ENCODE measurements around the gene PKHD1.

Gene PKHD1

DNA sequence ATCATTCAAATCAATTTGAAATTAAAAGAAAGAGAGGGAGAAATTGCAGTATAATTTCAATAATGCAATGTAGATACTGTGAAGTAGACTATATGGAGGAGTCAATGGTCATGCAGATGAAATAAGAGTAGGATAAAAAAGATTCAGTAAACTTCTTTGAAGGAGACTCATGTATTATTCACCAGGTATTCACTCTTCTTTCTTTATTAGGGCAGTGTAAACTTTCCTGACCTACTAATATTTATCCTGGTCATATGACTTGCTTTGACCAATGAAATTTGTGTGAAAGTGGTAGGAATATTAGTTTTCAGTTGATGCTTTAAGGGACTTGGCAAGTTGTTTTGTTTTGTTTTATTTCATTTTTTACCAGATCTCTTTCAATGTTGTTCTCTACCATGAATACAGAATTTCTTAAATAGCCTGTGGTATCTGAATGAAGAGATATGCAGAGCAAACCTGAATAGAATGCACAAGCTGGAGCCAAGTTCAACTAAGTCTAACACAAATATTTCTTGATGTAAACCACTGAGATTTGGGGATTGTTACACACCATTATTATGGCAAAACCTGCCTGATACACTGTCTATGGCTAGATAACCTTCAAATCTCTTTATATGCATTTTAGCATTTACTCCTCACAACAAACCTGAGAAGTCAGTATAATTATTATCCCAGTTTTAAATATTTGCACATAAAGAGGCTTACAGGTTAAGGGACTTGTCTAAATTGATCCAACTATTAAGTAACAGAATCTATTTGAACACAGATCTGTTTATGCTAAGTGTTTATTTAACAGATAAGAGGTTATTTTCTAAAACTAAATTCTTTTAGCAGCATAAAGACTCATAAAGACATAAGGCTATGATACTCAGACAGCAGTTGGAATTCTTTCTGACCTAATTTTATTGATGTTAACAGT lies 311.2 kb downstream of the PKHD1 start:
- no peak for DNase-seq

DNA sequence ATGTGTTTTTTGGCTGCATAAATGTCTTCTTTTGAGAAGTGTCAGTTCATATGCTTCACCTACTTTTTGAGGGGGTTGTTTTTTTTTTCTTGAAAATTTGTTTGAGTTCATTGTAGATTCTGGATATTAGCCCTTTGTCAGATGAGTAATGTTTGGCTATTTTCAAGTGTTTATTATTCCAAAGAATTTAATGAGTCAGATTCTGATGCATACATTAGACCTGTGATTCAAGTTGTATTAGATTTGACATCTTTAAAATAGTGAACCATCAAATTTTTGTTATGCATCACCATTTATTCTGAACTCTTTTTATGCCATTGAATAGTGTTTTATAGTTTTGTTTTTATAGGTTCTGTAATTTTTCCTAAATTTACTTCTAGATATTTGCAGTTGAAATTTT lies 319.3 kb downstream of the PKHD1 start:
- no peak for DNase-seq

DNA sequence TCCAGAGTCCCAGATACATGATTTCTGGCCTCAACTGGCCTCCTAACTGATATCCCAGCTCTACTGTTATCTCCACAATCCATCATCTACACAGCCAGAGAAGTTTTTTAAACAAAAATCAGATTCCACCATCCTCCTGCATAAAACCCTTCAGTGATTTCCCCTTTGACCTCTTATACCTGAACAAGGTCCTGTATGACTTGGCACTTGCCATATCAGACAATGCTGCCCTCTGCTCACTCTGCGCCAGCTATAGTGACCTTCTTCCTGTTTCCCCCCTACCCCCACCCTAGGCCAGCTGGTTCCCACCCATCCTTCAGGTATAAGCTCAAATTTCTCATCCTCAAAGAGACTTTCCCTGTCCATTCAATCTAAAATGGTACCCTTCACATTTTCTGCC lies 322.2 kb downstream of the PKHD1 start:
- no peak for DNase-seq

DNA sequence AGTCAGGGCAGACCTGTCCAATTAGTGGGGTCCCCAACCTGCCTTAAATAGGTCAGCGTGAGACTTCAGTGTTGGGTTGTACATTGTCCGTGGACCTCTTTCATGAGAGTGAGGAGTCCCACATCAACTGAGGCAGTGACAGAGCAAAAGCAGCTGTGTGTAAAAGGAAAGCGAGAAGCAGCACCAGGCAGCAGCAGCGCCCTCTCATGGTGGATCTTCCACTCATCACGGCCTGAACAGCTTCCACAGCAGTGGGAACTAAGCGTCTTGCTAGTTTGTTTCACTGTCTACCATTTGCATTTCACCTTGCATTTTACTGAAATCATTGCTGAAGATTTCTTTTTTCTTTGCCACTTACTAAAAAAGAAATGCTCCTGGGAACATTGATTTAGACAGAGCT lies 333.8 kb downstream of the PKHD1 start:
- DNase-seq = peak; percentile 8 to 30 (median 14)

DNA sequence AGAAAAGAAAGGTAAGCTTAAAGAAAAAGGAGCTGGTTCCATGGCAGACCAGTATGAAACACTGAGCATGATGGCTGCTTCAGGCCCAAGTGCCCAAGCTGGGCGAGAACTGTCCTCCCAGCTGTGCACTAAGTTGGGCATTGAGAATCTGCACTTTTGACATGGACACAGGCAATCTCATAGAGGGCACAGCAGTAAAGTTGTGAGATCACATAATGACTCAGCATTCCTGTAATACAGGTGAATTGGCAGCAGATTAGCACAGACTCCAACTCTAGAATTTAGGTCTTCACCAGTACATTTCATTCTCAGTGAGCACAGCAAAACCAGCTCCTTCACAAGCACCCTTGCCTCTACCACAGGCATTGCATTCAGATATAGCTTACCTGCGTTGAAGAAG lies 343.4 kb downstream of the PKHD1 start:
- DNase-seq = no peak

DNA sequence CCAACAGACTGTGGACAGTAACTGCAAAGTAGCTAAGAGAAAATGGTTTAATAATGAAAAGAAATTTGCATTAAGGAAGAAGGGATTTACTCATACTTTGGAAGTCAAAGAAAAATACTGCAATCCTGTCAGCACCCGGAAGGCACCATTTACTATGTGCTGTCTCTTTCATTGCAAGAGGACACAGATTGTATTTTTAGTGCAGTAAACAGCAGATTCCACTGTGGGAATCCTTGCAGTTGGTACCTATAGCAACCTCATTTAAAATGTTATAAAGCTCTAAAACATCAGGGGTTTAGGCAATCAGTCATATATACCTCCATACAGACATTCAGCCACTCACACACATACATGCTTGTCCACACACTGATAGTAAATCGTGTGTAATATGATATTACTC lies 346.8 kb downstream of the PKHD1 start:
- DNase-seq = no peak

DNA sequence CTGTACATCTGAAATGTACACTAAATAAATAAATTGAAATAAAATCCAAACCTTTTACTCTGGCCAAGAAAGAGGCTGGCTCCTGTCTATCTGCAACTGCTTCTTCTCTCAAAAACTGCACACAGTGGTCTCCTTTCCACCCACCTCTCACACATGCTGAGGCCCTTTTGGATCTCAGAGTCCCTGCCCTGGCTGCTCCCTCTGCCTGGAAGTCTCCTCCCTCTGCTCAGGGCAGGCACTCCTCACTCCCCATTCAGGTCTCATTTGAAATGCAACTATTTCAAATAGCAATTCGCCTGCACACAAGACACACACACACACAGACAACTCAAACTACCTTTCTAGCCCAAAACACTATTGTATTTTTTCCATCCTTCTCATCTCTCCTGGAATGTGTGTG lies 348.8 kb downstream of the PKHD1 start:
- no peak for DNase-seq

DNA sequence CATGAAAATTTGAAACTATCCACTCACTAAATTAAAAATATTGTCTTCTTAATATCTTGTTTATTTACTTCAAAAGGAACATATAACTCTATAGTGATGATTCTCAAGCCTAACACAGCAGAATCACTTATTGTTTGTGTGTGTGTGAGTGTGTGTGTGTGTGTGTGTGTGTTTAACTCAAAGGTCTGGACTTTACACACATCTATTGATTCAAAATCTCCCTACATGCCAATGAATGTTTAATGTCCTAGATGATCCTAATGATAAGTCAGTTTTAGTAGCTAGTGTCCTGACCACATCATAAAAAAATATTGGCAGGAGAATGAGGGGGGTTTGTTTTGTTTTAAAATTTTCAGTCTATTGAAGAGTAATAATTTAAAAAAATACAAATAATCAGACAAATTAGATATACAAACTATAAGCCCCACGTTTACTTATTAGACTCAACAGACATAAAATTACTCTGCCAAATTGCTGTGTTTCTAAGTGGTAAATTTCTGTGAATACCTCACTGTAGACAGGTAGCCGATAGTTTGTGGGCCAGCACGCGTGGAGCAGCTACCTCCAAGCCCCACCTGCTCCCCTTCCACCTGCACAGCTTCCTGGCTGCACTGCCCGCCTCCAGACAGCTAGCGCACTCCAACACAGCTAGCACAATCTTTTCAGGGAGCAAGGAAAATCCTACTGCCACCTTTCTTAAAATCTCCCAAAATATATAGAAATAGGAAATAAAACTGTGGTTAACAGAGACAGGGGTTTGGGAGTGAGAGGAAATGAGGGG lies 349.6 kb downstream of the PKHD1 start:
- no peak for DNase-seq

DNA sequence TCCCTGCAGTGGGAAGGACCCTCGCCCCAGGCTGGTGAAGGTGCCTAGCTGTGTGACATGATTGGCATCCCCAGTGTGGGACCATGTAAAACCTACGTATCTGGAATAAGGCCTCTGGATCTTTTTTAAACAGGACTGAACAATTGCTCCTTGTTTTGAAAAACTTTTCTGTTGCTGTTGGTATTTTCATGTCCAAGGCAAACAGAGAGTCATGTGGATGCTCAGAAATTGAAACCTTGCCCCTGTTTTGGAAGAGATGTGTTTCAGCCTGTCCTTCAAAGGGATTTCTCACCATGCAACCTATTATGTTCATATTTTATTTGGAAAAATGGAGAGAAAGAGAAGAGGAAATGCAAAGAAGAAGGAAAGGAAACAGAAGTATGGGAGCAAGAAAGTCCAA lies 362.3 kb downstream of the PKHD1 start:
- no peak for DNase-seq

DNA sequence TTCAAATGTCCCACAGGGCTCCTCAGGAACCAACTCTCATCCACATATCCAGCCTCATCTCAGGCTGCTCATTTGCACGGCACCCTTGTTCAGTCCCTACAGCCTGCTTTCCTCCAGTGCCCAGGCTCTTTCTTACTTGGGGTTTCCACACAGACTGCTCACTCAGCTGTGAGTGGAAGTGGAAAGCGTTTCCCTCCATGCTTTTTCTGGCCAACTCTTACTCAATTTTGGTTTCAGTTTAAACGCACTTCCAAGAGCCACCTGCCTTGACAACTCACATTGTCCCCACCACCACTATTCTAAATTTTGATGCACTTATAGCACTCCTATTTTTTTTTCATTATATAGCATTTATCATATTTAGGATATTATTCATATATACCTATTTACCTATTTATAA lies 367.1 kb downstream of the PKHD1 start:
- no peak for DNase-seq

DNA sequence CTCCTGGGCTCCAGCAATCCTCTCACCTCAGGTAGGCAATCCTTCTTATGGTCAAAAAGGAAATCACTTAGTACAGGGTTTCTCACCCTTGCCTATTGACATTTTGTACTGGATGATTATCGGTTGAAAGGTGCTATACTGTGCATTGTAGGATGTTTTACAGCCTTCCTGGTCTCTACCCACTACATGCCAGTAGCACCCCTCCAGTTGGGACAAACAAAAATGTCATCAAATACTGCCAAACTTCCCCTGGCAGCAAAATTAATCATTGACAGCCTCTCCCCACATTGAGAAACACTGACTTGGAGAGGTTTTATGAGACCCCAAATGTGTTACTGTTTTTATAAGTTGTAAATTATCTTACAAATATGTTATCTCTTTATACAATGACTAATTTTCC lies 368.1 kb downstream of the PKHD1 start:
- no peak for DNase-seq

DNA sequence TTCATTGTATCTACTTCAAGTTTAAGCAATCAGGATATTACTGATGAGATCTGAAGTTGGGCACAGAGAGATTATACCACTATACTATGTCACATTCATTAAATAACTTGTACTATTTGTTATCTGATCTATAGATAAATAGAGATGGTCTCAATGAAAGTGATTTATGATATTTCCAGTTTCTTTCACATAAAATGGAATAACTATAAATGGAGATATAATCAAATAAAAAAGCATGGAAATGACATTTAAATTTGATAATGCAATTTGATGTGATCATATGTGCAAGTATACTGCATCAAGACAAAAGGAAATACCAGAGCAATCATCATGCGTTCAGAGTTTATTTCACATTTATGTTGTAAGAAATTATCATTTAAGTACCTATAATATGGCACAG lies 368.9 kb downstream of the PKHD1 start:
- no peak for DNase-seq

DNA sequence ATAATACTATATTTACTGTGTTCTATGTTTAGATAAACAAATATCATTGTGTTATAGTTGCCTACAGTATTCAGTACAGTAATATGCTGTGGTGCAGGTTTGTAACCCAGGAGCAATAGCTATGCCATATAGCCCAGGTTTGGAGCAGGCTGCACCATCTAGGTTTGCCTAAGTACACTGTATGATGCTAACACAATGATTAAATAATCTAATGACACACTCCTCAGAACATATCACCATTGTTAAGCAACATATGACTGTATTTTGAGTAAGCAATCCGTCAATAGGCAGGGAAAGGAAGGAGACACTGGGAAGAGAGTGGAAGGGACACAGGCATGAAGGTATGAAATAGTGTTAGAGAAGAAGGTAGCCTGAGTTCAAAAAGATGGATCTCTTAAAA lies 369.9 kb downstream of the PKHD1 start:
- no peak for DNase-seq

DNA sequence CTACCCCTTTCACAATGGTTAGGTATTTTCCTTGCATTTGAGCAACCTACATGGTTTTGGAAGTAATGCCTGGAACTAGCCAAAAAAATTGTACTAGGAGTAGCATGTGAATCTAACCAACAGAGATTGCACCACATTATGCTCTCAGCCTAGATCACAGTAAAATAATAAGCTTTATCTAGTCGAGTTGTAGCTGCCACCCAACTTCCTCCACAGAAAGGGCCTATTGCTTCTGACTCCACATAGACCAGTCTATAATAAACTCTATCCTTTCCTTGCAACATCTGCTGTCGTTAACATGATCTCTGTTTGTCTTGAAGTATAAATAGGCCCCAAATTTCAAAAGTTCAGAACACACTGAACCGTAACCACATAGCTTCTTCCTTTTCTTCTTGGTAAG lies 375.5 kb downstream of the PKHD1 start:
- no peak for DNase-seq

DNA sequence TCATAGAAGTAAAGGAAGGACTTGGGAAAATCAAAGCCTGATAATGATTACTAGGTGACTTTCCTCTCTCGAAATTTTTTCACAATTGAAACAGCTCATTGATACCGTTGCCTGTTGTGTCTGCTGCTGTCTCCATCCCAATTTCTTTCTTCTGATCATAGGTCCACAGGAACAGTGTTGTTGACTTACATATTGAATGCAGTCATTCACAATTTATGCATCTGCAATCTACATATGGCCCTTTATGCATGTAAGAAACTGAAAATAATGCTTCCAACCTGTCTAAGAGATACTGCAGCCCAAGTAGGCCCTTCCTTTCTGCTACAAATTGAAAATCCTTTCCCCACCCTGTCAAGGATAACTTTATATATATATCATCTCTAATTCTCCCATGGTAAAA lies 381.3 kb downstream of the PKHD1 start:
- no peak for DNase-seq

DNA sequence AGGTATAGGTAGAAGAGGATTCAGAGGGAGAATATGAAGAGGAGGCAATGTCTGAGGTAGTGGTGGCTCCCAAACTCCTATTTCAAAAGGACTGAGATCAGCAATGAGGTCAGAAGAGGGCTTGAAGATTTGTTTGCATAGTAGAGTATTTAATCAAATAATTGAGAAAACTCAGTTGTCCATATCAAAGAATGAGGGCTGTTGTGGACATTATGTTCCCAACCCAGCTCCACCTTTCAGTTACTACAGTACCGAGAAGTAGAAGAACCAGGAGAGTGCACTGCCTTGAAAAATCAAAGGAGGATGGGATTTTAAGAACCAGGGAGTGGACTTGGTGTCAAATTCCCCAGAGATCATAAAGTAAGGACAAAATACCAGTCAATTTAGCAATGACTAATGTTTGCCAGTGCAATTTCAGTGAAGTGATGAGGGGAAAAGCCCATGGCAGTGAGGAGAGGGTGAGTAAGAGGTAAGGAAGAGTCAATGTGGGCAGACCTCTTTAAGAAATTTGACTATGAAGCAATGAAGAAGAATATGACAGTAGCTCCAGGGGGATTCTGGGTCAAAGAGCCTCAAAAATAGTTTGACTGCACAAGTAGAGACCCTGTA lies 382.4 kb downstream of the PKHD1 start:
- no peak for DNase-seq

DNA sequence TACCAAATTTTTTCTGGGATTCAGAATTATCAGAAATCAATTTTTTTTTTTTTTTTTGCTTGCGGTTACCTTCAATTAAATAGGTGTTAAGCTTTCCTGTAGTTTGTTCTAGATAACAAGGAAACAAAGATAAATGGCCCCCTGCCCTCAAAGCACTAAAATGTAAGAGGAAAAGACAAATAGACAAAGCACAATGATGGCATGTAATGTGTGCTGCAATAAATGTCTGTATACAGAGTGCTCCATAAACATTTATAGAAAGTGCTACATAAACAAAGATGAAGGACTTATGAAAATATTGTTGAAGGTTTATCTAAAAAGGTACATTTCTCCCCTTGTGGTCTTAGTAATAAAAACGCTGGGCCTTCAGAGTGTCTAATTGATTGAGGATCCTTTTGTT lies 384.6 kb downstream of the PKHD1 start:
- no peak for DNase-seq

DNA sequence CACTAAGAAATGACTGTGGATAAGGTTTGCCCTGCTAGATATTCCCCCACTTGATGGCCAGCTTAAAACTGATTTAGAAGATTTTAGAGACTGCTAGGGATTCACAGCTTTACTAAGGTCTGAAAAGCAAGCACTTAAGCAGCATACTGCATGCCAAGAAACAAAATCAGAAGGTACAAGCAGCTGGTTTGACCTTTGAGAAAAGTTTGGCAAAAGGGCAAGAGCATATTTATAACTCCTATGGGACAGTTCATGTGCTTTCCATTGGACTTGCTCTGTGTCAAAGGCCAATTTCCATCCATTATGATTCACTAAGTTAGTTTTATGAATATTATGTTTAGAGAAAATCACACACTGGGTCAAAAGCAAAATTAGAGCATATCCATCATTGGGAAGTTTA lies 402.8 kb downstream of the PKHD1 start:
- DNase-seq = no peak

DNA sequence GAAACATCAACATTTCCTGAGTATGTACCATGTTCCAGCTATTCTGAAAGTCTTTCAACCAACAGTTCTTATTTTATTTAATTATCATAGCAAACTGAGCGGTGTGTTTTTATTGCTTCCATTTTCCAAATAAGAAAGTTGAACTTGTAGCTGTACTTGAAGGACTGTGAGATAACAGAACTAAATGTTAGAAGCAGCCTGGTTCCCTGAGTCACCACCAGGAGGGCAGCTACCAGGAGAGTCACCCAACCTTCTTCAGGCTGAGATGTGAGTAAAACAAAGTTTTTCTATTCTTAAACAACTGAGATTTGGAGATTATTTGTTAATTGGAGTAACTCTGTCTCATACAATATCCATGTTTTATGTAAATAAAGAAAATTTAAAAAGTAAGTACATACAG lies 403.4 kb downstream of the PKHD1 start:
- DNase-seq = no peak

DNA sequence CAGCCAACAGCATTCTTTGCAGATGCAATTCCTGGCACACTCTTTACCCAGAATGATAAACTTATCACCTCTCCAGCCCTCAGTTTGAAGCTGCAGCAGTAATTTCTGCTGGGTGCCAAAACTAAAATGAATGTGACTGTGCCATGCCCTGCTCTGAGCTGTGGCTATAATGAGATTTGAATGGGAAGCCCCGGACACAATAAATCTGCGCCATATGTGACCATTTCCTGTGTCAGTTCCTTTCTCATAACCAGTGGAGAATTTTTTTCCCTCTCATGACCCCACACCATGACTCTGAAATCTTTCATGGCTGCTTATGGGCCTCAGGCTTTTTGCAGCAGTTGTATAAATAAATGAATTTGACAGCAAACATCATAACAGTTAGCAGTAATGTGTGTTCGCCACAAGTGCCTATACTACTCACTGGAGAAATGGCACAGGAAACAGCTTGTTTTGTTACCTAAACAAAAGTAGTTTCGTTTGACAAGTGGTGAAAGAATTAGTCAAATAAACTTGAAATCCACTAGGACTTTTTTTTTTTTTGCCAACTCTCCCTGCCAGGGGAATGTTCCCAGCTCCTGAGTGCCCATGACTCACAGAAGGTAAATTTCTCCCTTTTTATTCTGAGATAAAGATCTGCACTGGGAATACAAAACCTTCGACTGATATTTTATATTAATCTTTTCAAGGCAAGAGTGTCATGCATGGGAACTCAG lies 408.4 kb downstream of the PKHD1 start:
- no peak for DNase-seq

DNA sequence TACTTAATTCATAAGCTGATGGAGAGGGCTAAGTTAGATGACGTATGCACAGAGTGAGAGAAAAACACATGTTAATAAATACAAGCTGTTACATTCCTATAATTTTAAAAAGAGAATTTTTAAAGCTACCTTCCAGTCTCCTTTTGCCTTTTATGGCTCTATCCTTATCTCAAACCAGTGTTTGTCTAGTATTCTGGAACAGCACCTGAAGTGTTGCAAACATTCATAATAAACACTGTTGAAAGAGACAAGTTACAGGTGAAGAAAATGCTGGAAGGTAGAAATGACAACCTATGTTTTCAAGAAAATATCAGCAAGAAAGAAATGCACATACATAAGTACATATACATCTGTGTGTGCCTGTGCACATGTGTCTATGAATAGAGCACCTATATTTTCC lies 409.1 kb downstream of the PKHD1 start:
- no peak for DNase-seq

DNA sequence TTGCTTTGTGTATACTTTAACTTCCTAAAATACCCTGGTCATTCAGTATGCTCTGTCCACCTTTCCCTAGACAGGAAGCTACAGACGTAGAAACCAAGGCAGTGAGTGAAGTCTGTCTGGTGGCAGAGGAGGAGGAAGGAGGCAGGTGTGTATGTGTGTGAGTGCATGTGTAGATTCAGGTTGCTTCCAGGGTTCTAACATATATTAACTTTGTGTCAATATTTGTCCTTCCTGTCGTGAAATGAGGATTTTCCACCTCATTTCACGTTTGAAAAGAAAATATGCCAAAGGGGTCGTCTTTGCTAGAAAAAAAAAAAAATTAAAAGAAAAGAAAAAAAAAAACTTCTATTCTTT lies 411.5 kb downstream of the PKHD1 start:
- DNase-seq = no peak

All from suppressor macrophage (primary cell).